ENCODE measurements around the gene SHANK1.

DNA sequence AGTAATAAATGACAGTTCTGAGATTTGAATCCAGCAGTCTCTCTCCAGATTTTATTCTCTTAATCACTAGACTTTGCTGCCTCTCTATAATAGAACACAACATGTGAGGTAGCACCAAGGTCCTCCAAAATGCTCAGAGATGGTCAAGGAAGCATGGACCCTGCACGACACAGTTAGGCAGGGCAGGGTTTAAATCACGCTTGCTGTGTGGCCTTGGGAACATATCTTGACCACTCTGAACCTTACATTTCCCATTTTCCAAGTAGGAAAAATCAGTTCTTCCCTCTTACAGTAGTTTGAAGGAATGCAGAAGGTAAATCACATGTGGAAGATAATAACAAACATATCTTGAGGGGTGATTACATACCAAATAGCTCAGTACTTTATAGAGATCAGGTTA lies 86.2 kb downstream of the SHANK1 start:
- TF ChIP-seq, protein P1, sequence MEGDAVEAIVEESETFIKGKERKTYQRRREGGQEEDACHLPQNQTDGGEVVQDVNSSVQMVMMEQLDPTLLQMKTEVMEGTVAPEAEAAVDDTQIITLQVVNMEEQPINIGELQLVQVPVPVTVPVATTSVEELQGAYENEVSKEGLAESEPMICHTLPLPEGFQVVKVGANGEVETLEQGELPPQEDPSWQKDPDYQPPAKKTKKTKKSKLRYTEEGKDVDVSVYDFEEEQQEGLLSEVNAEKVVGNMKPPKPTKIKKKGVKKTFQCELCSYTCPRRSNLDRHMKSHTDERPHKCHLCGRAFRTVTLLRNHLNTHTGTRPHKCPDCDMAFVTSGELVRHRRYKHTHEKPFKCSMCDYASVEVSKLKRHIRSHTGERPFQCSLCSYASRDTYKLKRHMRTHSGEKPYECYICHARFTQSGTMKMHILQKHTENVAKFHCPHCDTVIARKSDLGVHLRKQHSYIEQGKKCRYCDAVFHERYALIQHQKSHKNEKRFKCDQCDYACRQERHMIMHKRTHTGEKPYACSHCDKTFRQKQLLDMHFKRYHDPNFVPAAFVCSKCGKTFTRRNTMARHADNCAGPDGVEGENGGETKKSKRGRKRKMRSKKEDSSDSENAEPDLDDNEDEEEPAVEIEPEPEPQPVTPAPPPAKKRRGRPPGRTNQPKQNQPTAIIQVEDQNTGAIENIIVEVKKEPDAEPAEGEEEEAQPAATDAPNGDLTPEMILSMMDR (IDR thresholded peaks at IDR 0.05): no peak
- no peak for TF ChIP-seq EP300 (IDR thresholded peaks at IDR 0.05)
- TF ChIP-seq POLR2A (IDR thresholded peaks at IDR 0.05): no peak
